Tibial nerve (tissue), 3 donors: ENCODE data around the gene HNRNPUL1.

ENCODE experiments used
- POLR2A ChIP-seq, 2 donors: fragments of 450-650 bp; IDR thresholded peaks; one replicate each; pipeline ENCODE4 v1.6.1; 2017; ENCODE audit warnings: antibody characterized with exemption in 2 of 2, mild to moderate bottlenecking in 2 of 2, moderate library complexity in 2 of 2
- TF ChIP-seq, protein P1 (sequence below), 5 experiments: fragments of 200-600 bp in 3 of 5; fragments of 450-650 bp in 2 of 5; sonication (generic) in 3 of 5; IDR thresholded peaks; one replicate each; pipeline ENCODE4 v1.5.1; 2016 to 2019; ENCODE audit warnings: antibody characterized with exemption in 5 of 5, mild to moderate bottlenecking in 3 of 5, moderate library complexity in 2 of 5

DNA sequence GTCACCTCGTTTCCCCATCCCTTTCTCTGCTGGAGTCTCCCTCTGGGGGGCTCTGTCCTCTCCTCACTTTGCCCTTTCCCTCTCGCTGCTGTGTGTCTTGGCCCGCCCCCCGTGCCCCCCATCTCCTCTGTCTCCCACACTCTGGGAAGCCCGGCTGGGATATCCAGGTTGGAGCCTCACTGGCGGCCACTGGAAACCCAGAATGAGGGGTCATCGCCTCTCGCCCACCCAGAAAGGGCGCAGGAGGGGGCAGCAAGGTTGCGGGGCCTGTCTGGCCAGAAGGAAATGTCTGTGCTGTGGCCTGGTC lies 61.4 kb downstream of the HNRNPUL1 start:
- TF ChIP-seq, protein P1, sequence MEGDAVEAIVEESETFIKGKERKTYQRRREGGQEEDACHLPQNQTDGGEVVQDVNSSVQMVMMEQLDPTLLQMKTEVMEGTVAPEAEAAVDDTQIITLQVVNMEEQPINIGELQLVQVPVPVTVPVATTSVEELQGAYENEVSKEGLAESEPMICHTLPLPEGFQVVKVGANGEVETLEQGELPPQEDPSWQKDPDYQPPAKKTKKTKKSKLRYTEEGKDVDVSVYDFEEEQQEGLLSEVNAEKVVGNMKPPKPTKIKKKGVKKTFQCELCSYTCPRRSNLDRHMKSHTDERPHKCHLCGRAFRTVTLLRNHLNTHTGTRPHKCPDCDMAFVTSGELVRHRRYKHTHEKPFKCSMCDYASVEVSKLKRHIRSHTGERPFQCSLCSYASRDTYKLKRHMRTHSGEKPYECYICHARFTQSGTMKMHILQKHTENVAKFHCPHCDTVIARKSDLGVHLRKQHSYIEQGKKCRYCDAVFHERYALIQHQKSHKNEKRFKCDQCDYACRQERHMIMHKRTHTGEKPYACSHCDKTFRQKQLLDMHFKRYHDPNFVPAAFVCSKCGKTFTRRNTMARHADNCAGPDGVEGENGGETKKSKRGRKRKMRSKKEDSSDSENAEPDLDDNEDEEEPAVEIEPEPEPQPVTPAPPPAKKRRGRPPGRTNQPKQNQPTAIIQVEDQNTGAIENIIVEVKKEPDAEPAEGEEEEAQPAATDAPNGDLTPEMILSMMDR (IDR thresholded peaks at IDR 0.05) = no peak
- no peak for TF ChIP-seq POLR2A (IDR thresholded peaks at IDR 0.05)
